Measurements from ENCODE around the gene RASIP1.

DNA sequence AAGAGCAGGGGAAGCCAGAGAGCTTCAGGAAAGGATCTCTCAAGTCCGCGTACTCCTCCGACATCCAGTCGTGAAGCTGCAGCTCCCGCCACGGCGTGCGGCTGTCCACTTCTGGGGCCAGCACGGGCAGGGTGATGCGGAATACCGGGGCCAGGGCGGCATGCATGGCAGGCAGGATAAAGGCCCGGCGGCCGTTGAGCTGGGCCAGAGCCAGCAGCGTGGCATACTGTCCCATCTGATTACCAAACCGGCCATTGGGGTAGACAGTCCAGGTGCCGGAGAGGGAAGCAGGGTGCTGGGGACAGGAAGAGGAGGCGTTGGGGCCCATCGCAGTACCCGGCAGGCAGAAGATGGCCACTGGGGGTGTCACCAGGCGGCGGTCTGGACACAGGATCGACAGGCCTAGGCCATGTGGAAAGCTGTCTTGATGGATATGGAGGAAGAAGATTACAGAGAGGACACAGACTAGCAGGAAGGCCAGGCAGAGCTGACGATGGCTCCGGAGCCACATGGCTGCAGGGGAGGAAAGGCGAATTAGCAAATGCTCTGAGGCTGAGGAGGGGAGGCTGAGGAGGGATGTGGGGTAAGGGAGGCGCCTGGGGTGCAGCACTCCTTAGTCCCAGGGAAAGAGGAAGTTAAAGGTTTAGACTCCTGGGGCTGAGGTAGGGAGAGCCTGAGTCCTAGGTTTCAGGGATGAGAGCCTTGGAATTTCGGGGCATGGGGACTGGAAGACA lies 10.5 kb upstream of the RASIP1 start:
- TF ChIP-seq, protein P1, sequence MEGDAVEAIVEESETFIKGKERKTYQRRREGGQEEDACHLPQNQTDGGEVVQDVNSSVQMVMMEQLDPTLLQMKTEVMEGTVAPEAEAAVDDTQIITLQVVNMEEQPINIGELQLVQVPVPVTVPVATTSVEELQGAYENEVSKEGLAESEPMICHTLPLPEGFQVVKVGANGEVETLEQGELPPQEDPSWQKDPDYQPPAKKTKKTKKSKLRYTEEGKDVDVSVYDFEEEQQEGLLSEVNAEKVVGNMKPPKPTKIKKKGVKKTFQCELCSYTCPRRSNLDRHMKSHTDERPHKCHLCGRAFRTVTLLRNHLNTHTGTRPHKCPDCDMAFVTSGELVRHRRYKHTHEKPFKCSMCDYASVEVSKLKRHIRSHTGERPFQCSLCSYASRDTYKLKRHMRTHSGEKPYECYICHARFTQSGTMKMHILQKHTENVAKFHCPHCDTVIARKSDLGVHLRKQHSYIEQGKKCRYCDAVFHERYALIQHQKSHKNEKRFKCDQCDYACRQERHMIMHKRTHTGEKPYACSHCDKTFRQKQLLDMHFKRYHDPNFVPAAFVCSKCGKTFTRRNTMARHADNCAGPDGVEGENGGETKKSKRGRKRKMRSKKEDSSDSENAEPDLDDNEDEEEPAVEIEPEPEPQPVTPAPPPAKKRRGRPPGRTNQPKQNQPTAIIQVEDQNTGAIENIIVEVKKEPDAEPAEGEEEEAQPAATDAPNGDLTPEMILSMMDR (conservative IDR thresholded peaks at IDR 0.05 in 1 of 2, IDR thresholded peaks at IDR 0.05 in 1 of 2; ENCODE audit: extremely low read depth in 1 of 2, insufficient read depth in 1 of 2, low read depth in 1 of 2, low read length in 2 of 2) = no peak
- no peak for TF ChIP-seq EZH2 (IDR thresholded peaks at IDR 0.05; ENCODE audit: borderline replicate concordance, low read length)
